CD4-positive, alpha-beta T cell (primary cell): ENCODE measurements around the gene LANCL2. TPM values are rescaled to one million over a fixed set of nuclear protein-coding genes. Genes with fewer than 3 reads are reported as not detected.

Source experiments
- ATAC-seq: fragments of 200-7000 bp; cut with Tn5 transposase; one replicate; pipeline ENCODE4 v1.10.0; 2022; ENCODE audit warnings: mild to moderate bottlenecking; ENCODE audit not compliant: poor library complexity
- CTCF ChIA-PET: fragments of 350-600 bp; sonication (Branson Sonifier 250); formaldehyde crosslinking; loops from one replicate; lab custom pipeline; 2021; ENCODE audit warnings: antibody characterized with exemption, inconsistent platforms; lab: Charles Lee
- POLR2A ChIA-PET: fragments of 350-600 bp; sonication (Branson Sonifier 250); formaldehyde crosslinking; loops from one replicate; lab custom pipeline; 2021; ENCODE audit warnings: antibody characterized with exemption, inconsistent platforms; lab: Charles Lee
- DNase-seq, 14 experiments: peaks; one replicate each; pipeline ENCODE4 v3.0.0-alpha.2; 2013 to 2020; ENCODE audit warnings: mixed read lengths in 2 of 14
- H3K27ac ChIP-seq, 2 donors: one replicate each; pipeline versions ENCODE4 v1.5.1 to v1.7.0; 2013; ENCODE audit warnings: low read length in 2 of 2, low read depth in 1 of 2, mild to moderate bottlenecking in 1 of 2
- H3K27me3 ChIP-seq, 2 experiments: 1 replicate in 1 of 2; 2 replicates in 1 of 2; pipeline versions ENCODE4 v1.6.1 to v1.7.0; 2013; ENCODE audit warnings: low read length in 2 of 2, control low read depth in 1 of 2, mild to moderate bottlenecking in 1 of 2, moderate library complexity in 1 of 2; ENCODE audit not compliant: insufficient read depth in 2 of 2, control insufficient read depth in 1 of 2
- H3K36me3 ChIP-seq: one replicate; pipeline ENCODE4 v1.6.1; 2013; ENCODE audit warnings: low read length, control low read depth; ENCODE audit not compliant: insufficient read depth
- H3K4me1 ChIP-seq: one replicate; pipeline ENCODE4 v1.6.1; 2013; ENCODE audit warnings: low read length, control low read depth; ENCODE audit not compliant: insufficient read depth
- H3K4me3 ChIP-seq: one replicate; pipeline ENCODE4 v1.5.1; 2013; ENCODE audit warnings: mild to moderate bottlenecking, low read length, moderate library complexity
- H3K9me3 ChIP-seq, 2 experiments: 1 replicate in 1 of 2; 2 replicates in 1 of 2; pipeline versions ENCODE4 v1.6.1 to v1.7.0; 2013; ENCODE audit warnings: low read length in 2 of 2, mild to moderate bottlenecking in 2 of 2, control low read depth in 1 of 2, moderate library complexity in 1 of 2; ENCODE audit not compliant: control insufficient read depth in 1 of 2, insufficient read depth in 1 of 2
- H3K27ac Mint-ChIP-seq: one replicate; pipeline ENCODE4 v1.8.0; 2020; ENCODE audit warnings: mixed read lengths
- H3K27me3 Mint-ChIP-seq: one replicate; pipeline ENCODE4 v1.8.0; 2021; ENCODE audit warnings: mixed read lengths
- H3K36me3 Mint-ChIP-seq: one replicate; pipeline ENCODE4 v1.8.0; 2021; ENCODE audit warnings: low read depth, mixed read lengths
- H3K4me1 Mint-ChIP-seq: one replicate; pipeline ENCODE4 v1.8.0; 2021; ENCODE audit warnings: low read depth, mixed read lengths
- H3K4me3 Mint-ChIP-seq: one replicate; pipeline ENCODE4 v1.8.0; 2020; ENCODE audit warnings: mild to moderate bottlenecking, mixed read lengths
- H3K9me3 Mint-ChIP-seq: one replicate; pipeline ENCODE4 v1.8.0; 2020; ENCODE audit warnings: mixed read lengths
- intact Hi-C, 2 experiments: fragments of 100-400 bp; cut with DNase I in 1 of 2; cut with micrococcal nuclease in 1 of 2; formaldehyde crosslinking; loops; one replicate each; pipeline versions ENCODE4 v1.15.1 to v1.9.0; 2023 to 2025; cut with DNase I, micrococcal nuclease
- total RNA-seq, 174 experiments: library from RNA in 2 of 174; stranded (reverse) in 2 of 174; gene quantifications; one replicate each; pipeline ENCODE4 v1.2.3 and lab custom pipeline; 2021 to 2026
- TF ChIP-seq, protein P1 (sequence below): fragments of 200-600 bp; IDR thresholded peaks from one replicate; pipeline ENCODE4 v1.8.0; 2022; ENCODE audit warnings: antibody characterized with exemption, mild to moderate bottlenecking

Gene LANCL2
- total RNA-seq, 2 experiments from 2014 or later = 7.1 to 9.0 TPM

DNA sequence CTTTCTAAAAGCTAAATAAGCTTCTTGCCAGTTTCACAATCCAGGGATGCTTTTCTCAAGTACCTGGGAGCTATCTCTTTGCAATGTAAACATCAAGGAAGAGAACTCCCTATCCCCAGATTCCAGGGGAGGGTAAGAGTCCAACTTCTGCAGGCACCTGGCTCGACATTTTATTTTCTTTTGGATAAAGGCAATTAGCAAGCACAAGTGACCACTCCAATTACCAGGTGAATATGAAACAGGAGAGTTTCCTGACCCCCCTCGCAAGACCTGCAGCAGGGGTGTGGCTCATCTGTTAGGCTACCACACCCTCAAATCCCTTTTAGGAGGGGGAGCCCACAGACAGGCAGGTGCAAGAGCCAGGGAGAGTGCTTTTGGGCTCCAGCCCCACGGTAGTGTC is 28.6 kb upstream of the LANCL2 start:
- H3K27ac ChIP-seq = no peak overlapping the region
- H3K9me3 Mint-ChIP-seq = no peaks in the 10 kb centered on the region
- H3K9me3 ChIP-seq = no peaks in the 10 kb centered on the region
- DNase-seq (no peak), ATAC-seq (no peak)
- H3K4me1 Mint-ChIP-seq = no peaks in the 10 kb centered on the region
- no peaks in the 10 kb centered on the region for H3K27me3 ChIP-seq
- no peaks in the 10 kb centered on the region for H3K36me3 ChIP-seq
- TF ChIP-seq, protein P1, sequence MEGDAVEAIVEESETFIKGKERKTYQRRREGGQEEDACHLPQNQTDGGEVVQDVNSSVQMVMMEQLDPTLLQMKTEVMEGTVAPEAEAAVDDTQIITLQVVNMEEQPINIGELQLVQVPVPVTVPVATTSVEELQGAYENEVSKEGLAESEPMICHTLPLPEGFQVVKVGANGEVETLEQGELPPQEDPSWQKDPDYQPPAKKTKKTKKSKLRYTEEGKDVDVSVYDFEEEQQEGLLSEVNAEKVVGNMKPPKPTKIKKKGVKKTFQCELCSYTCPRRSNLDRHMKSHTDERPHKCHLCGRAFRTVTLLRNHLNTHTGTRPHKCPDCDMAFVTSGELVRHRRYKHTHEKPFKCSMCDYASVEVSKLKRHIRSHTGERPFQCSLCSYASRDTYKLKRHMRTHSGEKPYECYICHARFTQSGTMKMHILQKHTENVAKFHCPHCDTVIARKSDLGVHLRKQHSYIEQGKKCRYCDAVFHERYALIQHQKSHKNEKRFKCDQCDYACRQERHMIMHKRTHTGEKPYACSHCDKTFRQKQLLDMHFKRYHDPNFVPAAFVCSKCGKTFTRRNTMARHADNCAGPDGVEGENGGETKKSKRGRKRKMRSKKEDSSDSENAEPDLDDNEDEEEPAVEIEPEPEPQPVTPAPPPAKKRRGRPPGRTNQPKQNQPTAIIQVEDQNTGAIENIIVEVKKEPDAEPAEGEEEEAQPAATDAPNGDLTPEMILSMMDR = no peak
- no peak overlapping the region for H3K4me3 ChIP-seq
- no peak overlapping the region for H3K4me3 Mint-ChIP-seq
- no peaks in the 10 kb centered on the region for H3K27me3 Mint-ChIP-seq
- H3K36me3 Mint-ChIP-seq = no peaks in the 10 kb centered on the region
- ChIA-PET POLR2A (no interaction called here), CTCF (no interaction called here)
- H3K27ac Mint-ChIP-seq = no peak overlapping the region
- intact Hi-C loops = no loop called here
- no peaks in the 10 kb centered on the region for H3K4me1 ChIP-seq

DNA sequence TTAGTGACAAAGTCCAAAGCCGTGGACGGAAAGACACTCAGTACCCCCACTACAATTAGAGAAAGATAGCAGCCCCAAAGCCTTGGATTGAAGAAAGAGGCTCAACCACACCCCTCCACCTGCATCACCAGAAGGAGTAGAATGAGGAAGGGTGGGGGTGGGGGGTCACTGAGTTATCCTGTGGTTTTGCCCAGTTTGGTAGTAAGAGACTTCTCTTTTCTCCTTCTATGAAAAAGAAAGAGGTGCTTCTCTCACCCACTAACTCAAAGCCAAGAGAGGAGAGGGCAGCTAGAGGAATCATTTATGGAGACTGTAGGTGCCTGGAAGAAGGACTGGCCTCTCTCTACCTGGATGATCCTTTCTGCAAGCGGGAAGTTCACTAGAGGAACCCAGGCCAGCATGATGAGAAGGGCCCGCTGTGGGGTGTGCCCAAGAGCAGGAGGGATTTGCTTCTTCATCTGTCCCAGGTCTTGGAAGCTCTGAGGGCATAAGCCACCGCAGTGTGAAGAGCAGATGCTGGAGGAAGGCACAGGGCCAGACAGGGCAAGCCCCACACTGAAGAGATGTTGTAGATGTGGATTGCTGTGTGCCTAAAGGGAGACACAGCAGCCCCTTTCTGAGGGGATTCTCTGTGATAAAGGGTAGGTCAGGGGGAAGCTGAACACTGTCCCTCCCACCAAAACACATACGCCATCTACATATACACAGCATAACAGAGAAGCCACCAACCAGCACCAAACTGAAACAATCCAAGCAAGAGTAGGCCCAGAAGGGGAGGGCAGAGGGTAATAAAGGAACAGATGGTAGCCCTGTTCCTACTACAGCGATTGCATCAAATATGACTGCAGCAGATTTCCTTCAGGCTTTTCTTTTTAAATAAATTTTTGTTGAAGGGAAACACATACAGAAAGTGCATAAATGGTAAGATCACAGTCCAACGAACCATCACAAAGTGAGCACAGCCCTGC is 25.8 kb upstream of the LANCL2 start:
- no peaks in the 10 kb centered on the region for H3K27me3 Mint-ChIP-seq
- Histone ChIP-seq H3K36me3 (no peaks in the 10 kb centered on the region), H3K4me3 (no peak overlapping the region), H3K27me3 (no peaks in the 10 kb centered on the region), H3K9me3 (peaks cover 0 to 20% of the 10 kb centered on the region in 2 experiments), H3K27ac (no peak overlapping the region), H3K4me1 (no peaks in the 10 kb centered on the region)
- ATAC-seq = no peak
- CTCF ChIA-PET = no interaction called here
- POLR2A ChIA-PET = no interaction called here
- no peaks in the 10 kb centered on the region for H3K4me1 Mint-ChIP-seq
- no peaks in the 10 kb centered on the region for H3K36me3 Mint-ChIP-seq
- H3K4me3 Mint-ChIP-seq = no peak overlapping the region
- intact Hi-C loops = no loop called here
- DNase-seq = no peak
- H3K27ac Mint-ChIP-seq = no peak overlapping the region
- TF ChIP-seq, protein P1 = no peak
- no peaks in the 10 kb centered on the region for H3K9me3 Mint-ChIP-seq

- ATAC-seq (no peak), DNase-seq (no peak)
- no peak overlapping the region for H3K27ac Mint-ChIP-seq
- no peaks in the 10 kb centered on the region for H3K36me3 Mint-ChIP-seq
- POLR2A ChIA-PET = no interaction called here
- Histone ChIP-seq H3K36me3 (no peaks in the 10 kb centered on the region), H3K4me3 (no peak overlapping the region), H3K27ac (no peak overlapping the region), H3K4me1 (no peaks in the 10 kb centered on the region), H3K27me3 (peaks cover 0 to 2% of the 10 kb centered on the region in 2 experiments), H3K9me3 (peaks cover 0 to 25% of the 10 kb centered on the region in 2 experiments)
- TF ChIP-seq, protein P1 = no peak
- no peak overlapping the region for H3K4me3 Mint-ChIP-seq
- peaks cover 13% of the 10 kb centered on the region for H3K27me3 Mint-ChIP-seq
- no peaks in the 10 kb centered on the region for H3K9me3 Mint-ChIP-seq
- intact Hi-C loops = no loop called here
- no peaks in the 10 kb centered on the region for H3K4me1 Mint-ChIP-seq
- CTCF ChIA-PET = no interaction called here
Measured at GRCh38 chr7:55342216-55342871, 22.8 kb upstream of the LANCL2 start.
